ENCODE data around the gene RILPL2. TPM values are rescaled to one million over a fixed set of nuclear protein-coding genes. Genes with fewer than 3 reads are reported as not detected.
"Not testable (repeated sequence)": the region's sequence is repeated elsewhere in the genome, so short reads cannot be mapped to it uniquely, and the experiment has no call there.

Gene RILPL2
- total and polyA plus RNA-seq, 2 of the 13 experiments (the other 11 are each of a cell fraction or from before 2014, with no cell fraction given): 2.7 to 8.1 TPM

GRCh38 chr12:123482876-123483275 lies 46.4 kb upstream of the RILPL2 start:
- ATAC-seq: no peak

GRCh38 chr12:123481251-123481650 lies 44.8 kb upstream of the RILPL2 start:
- H3K27me3 ChIP-seq (ENCODE audit: control insufficient read depth in 1 of 2, insufficient read depth in 2 of 2, low read length in 2 of 2); H3K27ac ChIP-seq (ENCODE audit: extremely low read length, insufficient read depth, low read length); BruUV-seq (replicated peaks); H3K9ac ChIP-seq (ENCODE audit: insufficient read depth, low read depth, low read length); H3K4me2 ChIP-seq (ENCODE audit: low read depth, low read length); CTCF ChIA-PET (ENCODE audit: low intra/inter-chr PET ratio, low total read pairs); FAIRE-seq; H3K79me2 ChIP-seq (ENCODE audit: insufficient read depth, low read length); H4K20me1 ChIP-seq (ENCODE audit: insufficient read depth, low read length); in situ Hi-C loops (cut with HindIII; ENCODE audit: extremely low pct_ligation_motif_present, low pct_unique_long_range_greater_than_20kb); H2AFZ ChIP-seq (ENCODE audit: low read length); POLR2A ChIA-PET; DNase-seq (ENCODE audit: low spot score); H3K4me3 ChIP-seq (replicated peaks in 1 of 3; ENCODE audit: insufficient read depth in 1 of 3, low read depth in 2 of 3, low read length in 3 of 3); intact Hi-C loops (cut with micrococcal nuclease; ENCODE audit: unreplicated experiment); H3K4me1 ChIP-seq (ENCODE audit: insufficient read depth, low read length); H3K9me3 ChIP-seq (ENCODE audit: low read length); ATAC-seq: not testable (repeated sequence)
- 96% methylated on average over 5 of the region's 5 CpGs for WGBS (ENCODE audit: low lambda C conversion rate)
- peaks cover 12 to 22% of the 10 kb centered on the region in 2 experiments; a peak in 4 of 5 replicates for H3K36me3 ChIP-seq (replicated peaks in 1 of 2; ENCODE audit: control insufficient read depth in 1 of 2, insufficient read depth in 2 of 2, low read length in 2 of 2)

More at GRCh38 chr12:123482876-123483275, 46.4 kb upstream of the RILPL2 start:
- CTCF ChIA-PET (ENCODE audit: low intra/inter-chr PET ratio, low total read pairs): no interaction called here
- POLR2A ChIA-PET: no interaction called here
- no peak overlapping the region for H3K27ac ChIP-seq (ENCODE audit: extremely low read length, insufficient read depth, low read length)
- no peaks in the 10 kb centered on the region for H3K79me2 ChIP-seq (ENCODE audit: insufficient read depth, low read length)
- H3K4me3 ChIP-seq (replicated peaks in 1 of 3; ENCODE audit: insufficient read depth in 1 of 3, low read depth in 2 of 3, low read length in 3 of 3): no peak overlapping the region
- TF ChIP-seq IRF9 (CRISPR knock-in tag; IDR thresholded peaks at IDR 0.05; ENCODE audit: borderline replicate concordance) (no peak), POLR2AphosphoS2 (IDR thresholded peaks at IDR 0.05; ENCODE audit: low read depth, low read length) (no peak), ZBTB25 (CRISPR knock-in tag; IDR thresholded peaks at IDR 0.05) (no peak), ZBTB1 (CRISPR knock-in tag; IDR thresholded peaks at IDR 0.05; ENCODE audit: borderline replicate concordance) (no peak), ARNT2 (CRISPR knock-in tag; IDR thresholded peaks at IDR 0.05; ENCODE audit: low read depth) (no peak), KDM5A (IDR thresholded peaks at IDR 0.05; ENCODE audit: borderline replicate concordance, low read length) (no peak)
- 98% methylated on average over 6 of the region's 6 CpGs for WGBS (ENCODE audit: low lambda C conversion rate)
- in situ Hi-C loops (cut with HindIII; ENCODE audit: extremely low pct_ligation_motif_present, low pct_unique_long_range_greater_than_20kb) (no loop called here), intact Hi-C loops (cut with micrococcal nuclease; ENCODE audit: unreplicated experiment) (no loop called here)
- peaks cover 7 to 14% of the 10 kb centered on the region in 2 experiments; a peak in 4 of 5 replicates for H3K36me3 ChIP-seq (replicated peaks in 1 of 2; ENCODE audit: control insufficient read depth in 1 of 2, insufficient read depth in 2 of 2, low read length in 2 of 2)
- no peaks in the 10 kb centered on the region for H3K9me3 ChIP-seq (ENCODE audit: low read length)
- no peaks in the 10 kb centered on the region for H4K20me1 ChIP-seq (ENCODE audit: insufficient read depth, low read length)
- no peak overlapping the region for H3K4me2 ChIP-seq (ENCODE audit: low read depth, low read length)
- H3K4me1 ChIP-seq (ENCODE audit: insufficient read depth, low read length): no peaks in the 10 kb centered on the region
- BruUV-seq (replicated peaks): no TSS peak
- H3K27me3 ChIP-seq (ENCODE audit: control insufficient read depth in 1 of 2, insufficient read depth in 2 of 2, low read length in 2 of 2): no peaks in the 10 kb centered on the region
- no peak overlapping the region for H3K9ac ChIP-seq (ENCODE audit: insufficient read depth, low read depth, low read length)
- FAIRE-seq (no peak), DNase-seq (ENCODE audit: low spot score) (no peak)
- no peak overlapping the region for H2AFZ ChIP-seq (ENCODE audit: low read length)

Data from HepG2 (cell line).